GM12872 (cell line): Measurements from ENCODE around the gene PLXND1.

Experiments
- CTCF ChIP-seq: IDR thresholded peaks from 3 replicates; pipeline ENCODE4 v1.5.1; 2011; ENCODE audit warnings: low read depth, mild to moderate bottlenecking, low read length, moderate library complexity; ENCODE audit not compliant: insufficient read depth

The PLXND1 gene

GRCh38 chr3:129618901-129619671, 12.6 kb upstream of the PLXND1 start:
- no peak for TF ChIP-seq CTCF

GRCh38 chr3:129618186-129618820, 11.8 kb upstream of the PLXND1 start:
- no peak for TF ChIP-seq CTCF

GRCh38 chr3:129617381-129618185, 11.1 kb upstream of the PLXND1 start:
- no peak for TF ChIP-seq CTCF

- TF ChIP-seq CTCF: no peak
Observed at GRCh38 chr3:129616713-129617112, 10.2 kb upstream of the PLXND1 start.

- TF ChIP-seq CTCF: no peak
Observed at GRCh38 chr3:129616291-129616690, 9.8 kb upstream of the PLXND1 start.

GRCh38 chr3:129615751-129616281, 9.3 kb upstream of the PLXND1 start:
- no peak for TF ChIP-seq CTCF

- TF ChIP-seq CTCF: no peak
Observed at GRCh38 chr3:129614927-129615363, 8.5 kb upstream of the PLXND1 start.
